ENCODE measurements around the gene PAX6.
A peak's percentile ranks its signal among the peaks of the same experiment; 100 is the strongest.

PAX6 gene

GRCh38 chr11:31797190-31798056 is 13.7 kb downstream of the PAX6 start:
- Mint-ChIP-seq H3K4me1 (peaks cover 23% of the 10 kb centered on the region), H3K36me3 (peaks cover 5% of the 10 kb centered on the region), H3K9me3 (peaks cover 10% of the 10 kb centered on the region), H3K27ac (no peak overlapping the region), H3K27me3 (peaks cover 83% of the 10 kb centered on the region), H3K4me3 (peak overlapping the region; percentile 45)
- no peak for ATAC-seq

GRCh38 chr11:31796499-31797189 is 14.5 kb downstream of the PAX6 start:
- Mint-ChIP-seq H3K27ac (no peak overlapping the region), H3K36me3 (peaks cover 5% of the 10 kb centered on the region), H3K27me3 (peaks cover 81% of the 10 kb centered on the region), H3K9me3 (peaks cover 10% of the 10 kb centered on the region), H3K4me1 (peaks cover 22% of the 10 kb centered on the region), H3K4me3 (no peak overlapping the region)
- ATAC-seq, result no peak

GRCh38 chr11:31795706-31796498 is 15.2 kb downstream of the PAX6 start:
- Mint-ChIP-seq H3K27ac (no peak overlapping the region), H3K36me3 (peaks cover 5% of the 10 kb centered on the region), H3K4me1 (peaks cover 22% of the 10 kb centered on the region), H3K27me3 (peaks cover 74% of the 10 kb centered on the region), H3K4me3 (no peak overlapping the region), H3K9me3 (peaks cover 10% of the 10 kb centered on the region)
- no peak for ATAC-seq

- no peaks in the 10 kb centered on the region for H3K36me3 Mint-ChIP-seq
- no peak overlapping the region for H3K4me3 Mint-ChIP-seq
- peaks cover 3% of the 10 kb centered on the region for H3K9me3 Mint-ChIP-seq
- H3K27ac Mint-ChIP-seq, result no peak overlapping the region
- peaks cover 16% of the 10 kb centered on the region for H3K4me1 Mint-ChIP-seq
- peaks cover 60% of the 10 kb centered on the region for H3K27me3 Mint-ChIP-seq
- no peak for ATAC-seq
Measured at GRCh38 chr11:31794548-31794947, 16.6 kb downstream of the PAX6 start.

GRCh38 chr11:31793264-31793663 is 17.9 kb downstream of the PAX6 start:
- peaks cover 16% of the 10 kb centered on the region for H3K4me1 Mint-ChIP-seq
- peaks cover 3% of the 10 kb centered on the region for H3K9me3 Mint-ChIP-seq

GRCh38 chr11:31792456-31792855 is 18.7 kb downstream of the PAX6 start:
- peaks cover 39% of the 10 kb centered on the region for H3K27me3 Mint-ChIP-seq
- peaks cover 10% of the 10 kb centered on the region for H3K4me1 Mint-ChIP-seq
- peaks cover 3% of the 10 kb centered on the region for H3K9me3 Mint-ChIP-seq
- no peak overlapping the region for H3K27ac Mint-ChIP-seq
- ATAC-seq, result no peak
- H3K4me3 Mint-ChIP-seq, result no peak overlapping the region
- no peaks in the 10 kb centered on the region for H3K36me3 Mint-ChIP-seq

More at GRCh38 chr11:31793264-31793663, 17.9 kb downstream of the PAX6 start:
- ATAC-seq, result no peak
- Mint-ChIP-seq H3K36me3 (no peaks in the 10 kb centered on the region), H3K27ac (no peak overlapping the region), H3K4me3 (no peak overlapping the region), H3K27me3 (peaks cover 47% of the 10 kb centered on the region)

GRCh38 chr11:31792036-31792435 is 19.1 kb downstream of the PAX6 start:
- Mint-ChIP-seq H3K27ac (no peak overlapping the region), H3K4me1 (peaks cover 6% of the 10 kb centered on the region), H3K36me3 (no peaks in the 10 kb centered on the region), H3K27me3 (peaks cover 35% of the 10 kb centered on the region), H3K4me3 (no peak overlapping the region), H3K9me3 (peaks cover 3% of the 10 kb centered on the region)
- no peak for ATAC-seq

GRCh38 chr11:31790649-31791048 is 20.5 kb downstream of the PAX6 start:
- H3K27ac Mint-ChIP-seq, result no peak overlapping the region
- no peaks in the 10 kb centered on the region for H3K4me1 Mint-ChIP-seq
- H3K9me3 Mint-ChIP-seq, result no peaks in the 10 kb centered on the region
- no peak for ATAC-seq
- peaks cover 21% of the 10 kb centered on the region for H3K27me3 Mint-ChIP-seq
- H3K36me3 Mint-ChIP-seq, result no peaks in the 10 kb centered on the region
- H3K4me3 Mint-ChIP-seq, result no peak overlapping the region

- ATAC-seq, result no peak
- H3K27ac Mint-ChIP-seq, result no peak overlapping the region
- H3K9me3 Mint-ChIP-seq, result no peaks in the 10 kb centered on the region
- H3K27me3 Mint-ChIP-seq, result peaks cover 8% of the 10 kb centered on the region
- H3K4me1 Mint-ChIP-seq, result no peaks in the 10 kb centered on the region
- peaks cover 4% of the 10 kb centered on the region for H3K36me3 Mint-ChIP-seq
- H3K4me3 Mint-ChIP-seq, result no peak overlapping the region
Measured at GRCh38 chr11:31788085-31788484, 23.0 kb downstream of the PAX6 start.

GRCh38 chr11:31786996-31787685 is 24.0 kb downstream of the PAX6 start:
- Mint-ChIP-seq H3K4me1 (no peaks in the 10 kb centered on the region), H3K27ac (no peak overlapping the region), H3K4me3 (no peak overlapping the region), H3K9me3 (no peaks in the 10 kb centered on the region), H3K36me3 (peaks cover 8% of the 10 kb centered on the region), H3K27me3 (no peaks in the 10 kb centered on the region)
- no peak for ATAC-seq

GRCh38 chr11:31784611-31785010 is 26.5 kb downstream of the PAX6 start:
- no peaks in the 10 kb centered on the region for H3K27me3 Mint-ChIP-seq
- H3K27ac Mint-ChIP-seq, result no peak overlapping the region
- H3K4me1 Mint-ChIP-seq, result no peaks in the 10 kb centered on the region
- no peaks in the 10 kb centered on the region for H3K9me3 Mint-ChIP-seq
- H3K36me3 Mint-ChIP-seq, result peaks cover 8% of the 10 kb centered on the region
- ATAC-seq, result no peak
- no peak overlapping the region for H3K4me3 Mint-ChIP-seq

- H3K36me3 Mint-ChIP-seq, result peaks cover 8% of the 10 kb centered on the region
- H3K4me1 Mint-ChIP-seq, result no peaks in the 10 kb centered on the region
- ATAC-seq, result no peak
- no peaks in the 10 kb centered on the region for H3K9me3 Mint-ChIP-seq
- H3K4me3 Mint-ChIP-seq, result no peak overlapping the region
- H3K27me3 Mint-ChIP-seq, result no peaks in the 10 kb centered on the region
- H3K27ac Mint-ChIP-seq, result no peak overlapping the region
Measured at GRCh38 chr11:31783252-31783651, 27.9 kb downstream of the PAX6 start.

- ATAC-seq, result no peak
- Mint-ChIP-seq H3K27me3 (no peaks in the 10 kb centered on the region), H3K4me1 (no peaks in the 10 kb centered on the region), H3K27ac (no peak overlapping the region), H3K9me3 (peaks cover 3% of the 10 kb centered on the region), H3K4me3 (no peak overlapping the region), H3K36me3 (peaks cover 14% of the 10 kb centered on the region)
Measured at GRCh38 chr11:31782257-31782656, 28.9 kb downstream of the PAX6 start.

GRCh38 chr11:31780480-31780971 is 30.6 kb downstream of the PAX6 start:
- ATAC-seq, result no peak
- Mint-ChIP-seq H3K27me3 (no peaks in the 10 kb centered on the region), H3K4me3 (no peak overlapping the region), H3K4me1 (no peaks in the 10 kb centered on the region), H3K9me3 (peaks cover 3% of the 10 kb centered on the region), H3K27ac (no peak overlapping the region), H3K36me3 (peaks cover 15% of the 10 kb centered on the region)

GRCh38 chr11:31780078-31780477 is 31.0 kb downstream of the PAX6 start:
- H3K27me3 Mint-ChIP-seq, result no peaks in the 10 kb centered on the region
- no peak overlapping the region for H3K27ac Mint-ChIP-seq
- no peak for ATAC-seq
- H3K4me3 Mint-ChIP-seq, result no peak overlapping the region
- H3K9me3 Mint-ChIP-seq, result peaks cover 3% of the 10 kb centered on the region
- H3K36me3 Mint-ChIP-seq, result peaks cover 19% of the 10 kb centered on the region
- H3K4me1 Mint-ChIP-seq, result no peaks in the 10 kb centered on the region

Measured in stimulated activated memory B cell treated with anti-CD40 and anti-IgM and Interleukin-4, amounts not matched to agents 10 μg/mL and 1 μg/mL and 100 μg/mL, for 72 hours (primary cell).